ENCODE data around the gene PSMD14.

DNA sequence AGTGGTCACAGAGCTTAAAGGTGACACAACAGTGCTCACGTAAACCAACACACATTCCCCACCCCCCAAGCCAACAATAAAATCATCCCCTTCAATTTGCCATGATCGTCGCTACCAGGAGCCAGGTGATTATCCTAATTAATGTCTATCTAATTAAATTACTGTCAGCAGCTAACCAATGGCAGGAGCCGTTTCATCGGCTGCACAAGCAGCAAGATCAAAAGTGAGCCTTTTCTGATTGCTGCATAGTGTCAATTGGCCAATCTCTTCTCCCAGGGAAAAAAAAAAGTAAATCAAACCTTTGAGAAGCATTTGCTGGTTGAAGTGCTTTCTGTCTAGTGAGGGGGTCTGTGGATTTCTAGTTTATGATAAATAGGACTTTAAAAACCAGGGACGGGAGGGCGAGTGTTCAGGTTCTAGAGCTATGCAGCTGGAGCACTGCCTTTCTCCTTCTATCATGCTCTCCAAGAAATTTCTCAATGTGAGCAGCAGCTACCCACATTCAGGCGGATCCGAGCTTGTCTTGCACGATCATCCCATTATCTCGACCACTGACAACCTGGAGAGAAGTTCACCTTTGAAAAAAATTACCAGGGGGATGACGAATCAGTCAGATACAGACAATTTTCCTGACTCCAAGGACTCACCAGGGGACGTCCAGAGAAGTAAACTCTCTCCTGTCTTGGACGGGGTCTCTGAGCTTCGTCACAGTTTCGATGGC lies 107.9 kb downstream of the PSMD14 start, which contains the start of gene TBR1:
- TF ChIP-seq EZH2 (IDR thresholded peaks at IDR 0.05; ENCODE audit: low read depth, low read length, severe bottlenecking): no peak
- TF ChIP-seq CTCF (IDR thresholded peaks at IDR 0.05; ENCODE audit: control extremely low read depth in 1 of 3, insufficient read depth in 1 of 3, low read depth in 1 of 3, low read length in 3 of 3): no peak
- no peak for TF ChIP-seq EP300 (IDR thresholded peaks at IDR 0.05; ENCODE audit: borderline replicate concordance in 1 of 2, low read depth in 2 of 2, low read length in 2 of 2)
- no peak for TF ChIP-seq ATF3 (IDR thresholded peaks at IDR 0.05; ENCODE audit: insufficient read depth, low read depth, low read length)
- TF ChIP-seq POLR2A (IDR thresholded peaks at IDR 0.05; ENCODE audit: control extremely low read depth in 1 of 2, low read depth in 2 of 2, low read length in 2 of 2): no peak

Measured in H1 (cell line).